ENCODE results near the gene TNKS1BP1. TPM values are rescaled to one million over a fixed set of nuclear protein-coding genes. Genes with fewer than 3 reads are reported as not detected.

TNKS1BP1 gene
- total and polyA plus RNA-seq, 2 donors = 22.8 to 237 TPM

- DNase-seq (ENCODE audit: low read depth in 6 of 9, low spot score in 9 of 9) = no peak
- H3K27ac ChIP-seq (ENCODE audit: low read depth in 1 of 2, low read length in 1 of 2) = no peak overlapping the region
- H3K36me3 ChIP-seq (ENCODE audit: control insufficient read depth in 2 of 2, insufficient read depth in 2 of 2, low read length in 1 of 2) = peaks cover 66 to 80% of the 10 kb centered on the region in 2 donors
- 93% methylated on average over 9 of the region's 9 CpGs for WGBS
- no peaks in the 10 kb centered on the region for H3K27me3 ChIP-seq (ENCODE audit: control insufficient read depth in 2 of 2, insufficient read depth in 1 of 2, low read length in 1 of 2)
- H3K4me3 ChIP-seq (ENCODE audit: low read length in 2 of 2) = no peak overlapping the region
- no peaks in the 10 kb centered on the region for H3K9me3 ChIP-seq (ENCODE audit: control insufficient read depth in 2 of 2, insufficient read depth in 1 of 2, low read length in 1 of 2)
- peaks cover 8 to 26% of the 10 kb centered on the region in 2 donors for H3K4me1 ChIP-seq (ENCODE audit: control insufficient read depth in 2 of 2, insufficient read depth in 2 of 2, low read length in 2 of 2)
These were observed 5.3 kb upstream of the TNKS1BP1 start for GRCh38 chr11:57330029-57330428.

GRCh38 chr11:57327721-57328120 lies 3.0 kb upstream of the TNKS1BP1 start:
- DNase-seq (ENCODE audit: low read depth in 6 of 9, low spot score in 9 of 9) = no peak
- Histone ChIP-seq H3K4me1 (ENCODE audit: control insufficient read depth in 2 of 2, insufficient read depth in 2 of 2, low read length in 2 of 2) (peaks cover 13 to 23% of the 10 kb centered on the region in 2 donors), H3K36me3 (ENCODE audit: control insufficient read depth in 2 of 2, insufficient read depth in 2 of 2, low read length in 1 of 2) (peaks cover 60 to 66% of the 10 kb centered on the region in 2 donors), H3K27ac (ENCODE audit: low read depth in 1 of 2, low read length in 1 of 2) (no peak overlapping the region), H3K27me3 (ENCODE audit: control insufficient read depth in 2 of 2, insufficient read depth in 1 of 2, low read length in 1 of 2) (no peaks in the 10 kb centered on the region), H3K4me3 (ENCODE audit: low read length in 2 of 2) (no peak overlapping the region), H3K9me3 (ENCODE audit: control insufficient read depth in 2 of 2, insufficient read depth in 1 of 2, low read length in 1 of 2) (no peaks in the 10 kb centered on the region)
- 98% methylated on average over 5 of the region's 5 CpGs for WGBS

- Histone ChIP-seq H3K4me3 (ENCODE audit: low read length in 2 of 2) (peak overlapping the region; percentile 73 to 79), H3K9me3 (ENCODE audit: control insufficient read depth in 2 of 2, insufficient read depth in 1 of 2, low read length in 1 of 2) (no peaks in the 10 kb centered on the region), H3K27me3 (ENCODE audit: control insufficient read depth in 2 of 2, insufficient read depth in 1 of 2, low read length in 1 of 2) (no peaks in the 10 kb centered on the region), H3K4me1 (ENCODE audit: control insufficient read depth in 2 of 2, insufficient read depth in 2 of 2, low read length in 2 of 2) (peaks cover 17 to 23% of the 10 kb centered on the region in 2 donors), H3K36me3 (ENCODE audit: control insufficient read depth in 2 of 2, insufficient read depth in 2 of 2, low read length in 1 of 2) (peaks cover 40 to 46% of the 10 kb centered on the region in 2 donors), H3K27ac (ENCODE audit: low read depth in 1 of 2, low read length in 1 of 2) (peak overlapping the region; percentile 90 to 96)
- WGBS = 64% methylated on average over 6 of the region's 6 CpGs
- no peak for DNase-seq (ENCODE audit: low read depth in 6 of 9, low spot score in 9 of 9)
These were observed 940 bp upstream of the TNKS1BP1 start for GRCh38 chr11:57325735-57326048.

- 6% methylated on average over 63 of the region's 64 CpGs for WGBS
These were observed 432 bp downstream of the TNKS1BP1 start for GRCh38 chr11:57324154-57324885.

GRCh38 chr11:57323855-57324153 lies 948 bp downstream of the TNKS1BP1 start:
- Histone ChIP-seq H3K27ac (ENCODE audit: low read depth in 1 of 2, low read length in 1 of 2) (peak overlapping the region; percentile 69 to 76), H3K27me3 (ENCODE audit: control insufficient read depth in 2 of 2, insufficient read depth in 1 of 2, low read length in 1 of 2) (no peaks in the 10 kb centered on the region), H3K36me3 (ENCODE audit: control insufficient read depth in 2 of 2, insufficient read depth in 2 of 2, low read length in 1 of 2) (peaks cover 25 to 31% of the 10 kb centered on the region in 2 donors), H3K4me3 (ENCODE audit: low read length in 2 of 2) (peak overlapping the region; percentile 52 to 79), H3K9me3 (ENCODE audit: control insufficient read depth in 2 of 2, insufficient read depth in 1 of 2, low read length in 1 of 2) (no peaks in the 10 kb centered on the region), H3K4me1 (ENCODE audit: control insufficient read depth in 2 of 2, insufficient read depth in 2 of 2, low read length in 2 of 2) (peaks cover 17 to 23% of the 10 kb centered on the region in 2 donors)
- DNase-seq (ENCODE audit: low read depth in 6 of 9, low spot score in 9 of 9) = no peak
- 71% methylated on average over 9 of the region's 9 CpGs for WGBS

More at GRCh38 chr11:57324154-57324885, 432 bp downstream of the TNKS1BP1 start:
- H3K4me1 ChIP-seq (ENCODE audit: control insufficient read depth in 2 of 2, insufficient read depth in 2 of 2, low read length in 2 of 2) = peaks cover 17 to 23% of the 10 kb centered on the region in 2 donors
- DNase-seq (ENCODE audit: low read depth in 6 of 9, low spot score in 9 of 9) = peak in 2 of 9 donors; percentile 38 to 53
- peaks cover 29 to 36% of the 10 kb centered on the region in 2 donors for H3K36me3 ChIP-seq (ENCODE audit: control insufficient read depth in 2 of 2, insufficient read depth in 2 of 2, low read length in 1 of 2)
- H3K27ac ChIP-seq (ENCODE audit: low read depth in 1 of 2, low read length in 1 of 2) = peak overlapping the region; percentile 69 to 90
- H3K9me3 ChIP-seq (ENCODE audit: control insufficient read depth in 2 of 2, insufficient read depth in 1 of 2, low read length in 1 of 2) = no peaks in the 10 kb centered on the region
- H3K4me3 ChIP-seq (ENCODE audit: low read length in 2 of 2) = peak overlapping the region; percentile 52 to 79
- no peaks in the 10 kb centered on the region for H3K27me3 ChIP-seq (ENCODE audit: control insufficient read depth in 2 of 2, insufficient read depth in 1 of 2, low read length in 1 of 2)

- Histone ChIP-seq H3K27me3 (ENCODE audit: control insufficient read depth in 2 of 2, insufficient read depth in 1 of 2, low read length in 1 of 2) (no peaks in the 10 kb centered on the region), H3K4me3 (ENCODE audit: low read length in 2 of 2) (peak overlapping the region; percentile 52 to 79), H3K9me3 (ENCODE audit: control insufficient read depth in 2 of 2, insufficient read depth in 1 of 2, low read length in 1 of 2) (no peaks in the 10 kb centered on the region), H3K27ac (ENCODE audit: low read depth in 1 of 2, low read length in 1 of 2) (peak overlapping the region; percentile 46 to 69), H3K4me1 (ENCODE audit: control insufficient read depth in 2 of 2, insufficient read depth in 2 of 2, low read length in 2 of 2) (peaks cover 17 to 23% of the 10 kb centered on the region in 2 donors), H3K36me3 (ENCODE audit: control insufficient read depth in 2 of 2, insufficient read depth in 2 of 2, low read length in 1 of 2) (peaks cover 20 to 26% of the 10 kb centered on the region in 2 donors)
- 93% methylated on average over 3 of the region's 3 CpGs for WGBS
- no peak for DNase-seq (ENCODE audit: low read depth in 6 of 9, low spot score in 9 of 9)
These were observed 1.4 kb downstream of the TNKS1BP1 start for GRCh38 chr11:57323167-57323854.

- peaks cover 17 to 23% of the 10 kb centered on the region in 2 donors for H3K4me1 ChIP-seq (ENCODE audit: control insufficient read depth in 2 of 2, insufficient read depth in 2 of 2, low read length in 2 of 2)
- H3K4me3 ChIP-seq (ENCODE audit: low read length in 2 of 2) = no peak overlapping the region
- H3K27me3 ChIP-seq (ENCODE audit: control insufficient read depth in 2 of 2, insufficient read depth in 1 of 2, low read length in 1 of 2) = no peaks in the 10 kb centered on the region
- DNase-seq (ENCODE audit: low read depth in 6 of 9, low spot score in 9 of 9) = peak in 1 of 9 donors; percentile 39
- WGBS = 90% methylated on average over 13 of the region's 13 CpGs
- no peaks in the 10 kb centered on the region for H3K9me3 ChIP-seq (ENCODE audit: control insufficient read depth in 2 of 2, insufficient read depth in 1 of 2, low read length in 1 of 2)
- H3K27ac ChIP-seq (ENCODE audit: low read depth in 1 of 2, low read length in 1 of 2) = peak overlapping the region; percentile 58 to 73
- peaks cover 14 to 19% of the 10 kb centered on the region in 2 donors for H3K36me3 ChIP-seq (ENCODE audit: control insufficient read depth in 2 of 2, insufficient read depth in 2 of 2, low read length in 1 of 2)
These were observed 2.2 kb downstream of the TNKS1BP1 start for GRCh38 chr11:57322256-57323166.

GRCh38 chr11:57321388-57322255 lies 3.1 kb downstream of the TNKS1BP1 start:
- Histone ChIP-seq H3K9me3 (ENCODE audit: control insufficient read depth in 2 of 2, insufficient read depth in 1 of 2, low read length in 1 of 2) (no peaks in the 10 kb centered on the region), H3K4me3 (ENCODE audit: low read length in 2 of 2) (peak overlapping the region in 1 of 2 donors; percentile 5), H3K36me3 (ENCODE audit: control insufficient read depth in 2 of 2, insufficient read depth in 2 of 2, low read length in 1 of 2) (peaks cover 11 to 16% of the 10 kb centered on the region in 2 donors), H3K27me3 (ENCODE audit: control insufficient read depth in 2 of 2, insufficient read depth in 1 of 2, low read length in 1 of 2) (no peaks in the 10 kb centered on the region), H3K27ac (ENCODE audit: low read depth in 1 of 2, low read length in 1 of 2) (peak overlapping the region; percentile 58 to 73), H3K4me1 (ENCODE audit: control insufficient read depth in 2 of 2, insufficient read depth in 2 of 2, low read length in 2 of 2) (peaks cover 17 to 24% of the 10 kb centered on the region in 2 donors)
- 82% methylated on average over 6 of the region's 6 CpGs for WGBS
- DNase-seq (ENCODE audit: low read depth in 6 of 9, low spot score in 9 of 9) = no peak
